Measurements from ENCODE around the gene FRG1. TPM values are rescaled to one million over a fixed set of nuclear protein-coding genes. Genes with fewer than 3 reads are reported as not detected.
"Not testable (repeated sequence)": the region's sequence is repeated elsewhere in the genome, so short reads cannot be mapped to it uniquely, and the experiment has no call there.

FRG1 gene
- total RNA-seq, 1 donor = 31.5 TPM

DNA sequence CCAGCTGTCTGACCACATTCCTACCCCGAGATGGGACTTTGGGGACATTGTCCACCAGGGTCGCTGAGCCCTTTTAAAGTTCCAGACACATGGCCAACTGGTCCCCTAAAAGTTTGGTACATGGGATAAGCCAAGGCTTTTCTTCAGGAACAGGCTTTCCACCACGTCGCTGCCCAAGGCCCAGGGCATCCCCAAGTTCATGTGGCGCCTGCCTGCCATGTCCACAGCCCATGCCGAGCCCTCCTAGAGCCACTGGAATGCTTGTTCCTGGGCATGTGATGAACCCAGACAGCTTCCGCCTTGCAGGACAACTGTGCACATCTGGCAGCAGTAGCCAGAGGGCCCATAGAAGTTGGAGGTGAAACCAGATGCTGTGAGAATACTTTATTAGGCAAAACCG lies 41.3 kb downstream of the FRG1 start:
- TF ChIP-seq, protein P1, sequence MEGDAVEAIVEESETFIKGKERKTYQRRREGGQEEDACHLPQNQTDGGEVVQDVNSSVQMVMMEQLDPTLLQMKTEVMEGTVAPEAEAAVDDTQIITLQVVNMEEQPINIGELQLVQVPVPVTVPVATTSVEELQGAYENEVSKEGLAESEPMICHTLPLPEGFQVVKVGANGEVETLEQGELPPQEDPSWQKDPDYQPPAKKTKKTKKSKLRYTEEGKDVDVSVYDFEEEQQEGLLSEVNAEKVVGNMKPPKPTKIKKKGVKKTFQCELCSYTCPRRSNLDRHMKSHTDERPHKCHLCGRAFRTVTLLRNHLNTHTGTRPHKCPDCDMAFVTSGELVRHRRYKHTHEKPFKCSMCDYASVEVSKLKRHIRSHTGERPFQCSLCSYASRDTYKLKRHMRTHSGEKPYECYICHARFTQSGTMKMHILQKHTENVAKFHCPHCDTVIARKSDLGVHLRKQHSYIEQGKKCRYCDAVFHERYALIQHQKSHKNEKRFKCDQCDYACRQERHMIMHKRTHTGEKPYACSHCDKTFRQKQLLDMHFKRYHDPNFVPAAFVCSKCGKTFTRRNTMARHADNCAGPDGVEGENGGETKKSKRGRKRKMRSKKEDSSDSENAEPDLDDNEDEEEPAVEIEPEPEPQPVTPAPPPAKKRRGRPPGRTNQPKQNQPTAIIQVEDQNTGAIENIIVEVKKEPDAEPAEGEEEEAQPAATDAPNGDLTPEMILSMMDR (IDR thresholded peaks at IDR 0.05; ENCODE audit: extremely low read depth, low read depth, low read length) = no peak
- H2AFZ ChIP-seq (ENCODE audit: low read length) = no peak overlapping the region
- no peaks in the 10 kb centered on the region for H3K9me3 ChIP-seq (ENCODE audit: low read depth, low read length)
- H3K27ac ChIP-seq (ENCODE audit: low read depth, low read length) = no peak overlapping the region
- H4K20me1 ChIP-seq (ENCODE audit: insufficient read depth, low read length) = no peaks in the 10 kb centered on the region
- no peaks in the 10 kb centered on the region for H3K27me3 ChIP-seq (ENCODE audit: insufficient read depth, low read length)
- H3K79me2 ChIP-seq (ENCODE audit: insufficient read depth, low read length) = no peaks in the 10 kb centered on the region
- H3K4me3 ChIP-seq (ENCODE audit: insufficient read depth, low read length) = no peak overlapping the region
- H3K4me2 ChIP-seq (ENCODE audit: insufficient read depth, low read length) = no peak overlapping the region
- H3K4me1 ChIP-seq (ENCODE audit: insufficient read depth, low read length) = no peaks in the 10 kb centered on the region
- no peaks in the 10 kb centered on the region for H3K36me3 ChIP-seq (ENCODE audit: insufficient read depth, low read length)
- no peak for DNase-seq (ENCODE audit: insufficient read length, low spot score, missing footprints)

DNA sequence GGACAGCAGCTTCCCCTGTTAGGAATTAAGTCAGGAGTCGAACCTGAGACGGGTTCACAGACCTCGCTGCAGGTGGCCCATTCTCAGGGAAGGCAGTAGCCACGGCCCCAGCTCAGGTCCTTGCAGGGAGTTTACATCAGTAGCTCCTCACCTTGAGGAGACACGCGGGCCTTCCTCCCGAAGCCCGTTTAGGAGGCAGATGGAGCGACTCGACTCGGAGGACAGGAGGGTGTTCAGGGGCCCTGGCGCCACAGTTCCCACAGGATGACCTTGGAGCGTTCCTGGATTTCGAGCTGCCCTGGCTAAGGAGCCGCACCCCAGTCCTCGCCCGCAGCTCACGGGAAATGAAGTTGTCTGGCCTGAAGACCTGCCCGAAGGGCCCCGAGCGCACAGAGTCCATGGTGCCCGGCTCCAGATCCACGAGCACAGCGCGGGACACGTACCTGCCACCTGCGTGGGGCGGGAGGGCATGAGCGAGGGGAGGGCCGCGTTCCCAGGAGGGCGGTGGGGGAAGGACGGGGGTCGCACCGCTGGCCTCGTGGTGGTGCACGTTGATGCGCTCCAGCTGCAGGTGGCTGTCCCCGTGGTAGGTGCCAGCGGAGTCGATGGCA lies 43.3 kb downstream of the FRG1 start:
- not testable (repeated sequence) for H3K79me2 ChIP-seq (ENCODE audit: insufficient read depth, low read length); H3K4me1 ChIP-seq (ENCODE audit: insufficient read depth, low read length); H3K4me3 ChIP-seq (ENCODE audit: insufficient read depth, low read length); H3K9me3 ChIP-seq (ENCODE audit: low read depth, low read length); H4K20me1 ChIP-seq (ENCODE audit: insufficient read depth, low read length); H3K36me3 ChIP-seq (ENCODE audit: insufficient read depth, low read length); H2AFZ ChIP-seq (ENCODE audit: low read length); H3K4me2 ChIP-seq (ENCODE audit: insufficient read depth, low read length); H3K27ac ChIP-seq (ENCODE audit: low read depth, low read length); DNase-seq (ENCODE audit: insufficient read length, low spot score, missing footprints); H3K27me3 ChIP-seq (ENCODE audit: insufficient read depth, low read length)

DNA sequence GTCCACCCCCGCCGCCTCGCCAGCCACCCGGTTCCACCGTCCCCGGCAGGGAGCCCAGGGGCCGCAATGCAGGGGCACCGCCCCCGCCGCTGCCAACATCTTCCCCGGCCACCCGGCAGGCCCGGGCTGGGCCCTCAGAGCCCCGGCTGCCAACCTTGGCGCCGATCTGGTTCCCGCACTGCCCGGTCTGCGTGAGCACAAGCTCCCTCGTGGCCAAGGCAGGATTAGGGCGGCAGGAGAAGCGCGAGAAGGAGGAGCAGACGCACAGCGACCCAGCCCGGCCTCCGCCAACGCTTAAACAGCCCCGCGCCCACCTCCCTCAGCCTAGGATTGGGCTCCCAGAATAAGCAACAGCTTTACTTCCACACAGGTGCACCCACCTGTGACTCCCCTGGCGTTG lies 44.0 kb downstream of the FRG1 start:
- not testable (repeated sequence) for H3K27me3 ChIP-seq (ENCODE audit: insufficient read depth, low read length); H3K4me3 ChIP-seq (ENCODE audit: insufficient read depth, low read length); H3K36me3 ChIP-seq (ENCODE audit: insufficient read depth, low read length); H3K9me3 ChIP-seq (ENCODE audit: low read depth, low read length); H2AFZ ChIP-seq (ENCODE audit: low read length); H3K4me1 ChIP-seq (ENCODE audit: insufficient read depth, low read length); DNase-seq (ENCODE audit: insufficient read length, low spot score, missing footprints); H3K27ac ChIP-seq (ENCODE audit: low read depth, low read length); H3K79me2 ChIP-seq (ENCODE audit: insufficient read depth, low read length); H4K20me1 ChIP-seq (ENCODE audit: insufficient read depth, low read length); H3K4me2 ChIP-seq (ENCODE audit: insufficient read depth, low read length)

DNA sequence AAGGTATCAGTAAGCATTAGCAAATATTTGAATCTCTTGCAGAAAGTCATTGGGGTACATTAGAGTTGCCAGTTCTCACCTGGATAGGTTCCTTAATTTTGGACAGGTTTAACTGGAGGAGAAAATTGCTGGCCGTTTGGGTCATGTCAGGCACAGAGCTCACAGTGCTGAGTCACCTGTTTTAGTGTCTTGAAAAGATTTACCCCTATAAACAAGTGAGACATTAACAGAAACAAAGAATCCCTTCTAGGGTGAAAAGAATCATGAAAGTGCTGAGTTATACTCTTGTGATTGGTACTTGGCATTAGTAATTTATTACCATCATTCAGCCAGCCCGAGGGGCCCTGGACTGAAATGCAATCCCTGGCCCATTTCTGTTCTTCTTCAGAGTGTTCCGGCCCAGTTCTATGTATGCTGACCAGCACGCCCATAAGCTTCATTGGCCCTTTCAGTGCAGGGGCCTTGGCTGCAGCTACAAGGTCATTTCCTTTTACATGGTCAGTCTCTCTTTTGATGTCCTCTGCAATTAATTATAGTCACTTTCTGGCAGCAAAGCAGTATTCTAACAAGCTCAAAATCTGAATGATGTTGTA lies 45.1 kb downstream of the FRG1 start:
- H3K27ac ChIP-seq (ENCODE audit: low read depth, low read length); H3K4me1 ChIP-seq (ENCODE audit: insufficient read depth, low read length); H3K79me2 ChIP-seq (ENCODE audit: insufficient read depth, low read length); H3K4me2 ChIP-seq (ENCODE audit: insufficient read depth, low read length); H2AFZ ChIP-seq (ENCODE audit: low read length); H3K36me3 ChIP-seq (ENCODE audit: insufficient read depth, low read length); H3K9me3 ChIP-seq (ENCODE audit: low read depth, low read length); H3K4me3 ChIP-seq (ENCODE audit: insufficient read depth, low read length); H3K27me3 ChIP-seq (ENCODE audit: insufficient read depth, low read length); H4K20me1 ChIP-seq (ENCODE audit: insufficient read depth, low read length); DNase-seq (ENCODE audit: insufficient read length, low spot score, missing footprints): not testable (repeated sequence)

DNA sequence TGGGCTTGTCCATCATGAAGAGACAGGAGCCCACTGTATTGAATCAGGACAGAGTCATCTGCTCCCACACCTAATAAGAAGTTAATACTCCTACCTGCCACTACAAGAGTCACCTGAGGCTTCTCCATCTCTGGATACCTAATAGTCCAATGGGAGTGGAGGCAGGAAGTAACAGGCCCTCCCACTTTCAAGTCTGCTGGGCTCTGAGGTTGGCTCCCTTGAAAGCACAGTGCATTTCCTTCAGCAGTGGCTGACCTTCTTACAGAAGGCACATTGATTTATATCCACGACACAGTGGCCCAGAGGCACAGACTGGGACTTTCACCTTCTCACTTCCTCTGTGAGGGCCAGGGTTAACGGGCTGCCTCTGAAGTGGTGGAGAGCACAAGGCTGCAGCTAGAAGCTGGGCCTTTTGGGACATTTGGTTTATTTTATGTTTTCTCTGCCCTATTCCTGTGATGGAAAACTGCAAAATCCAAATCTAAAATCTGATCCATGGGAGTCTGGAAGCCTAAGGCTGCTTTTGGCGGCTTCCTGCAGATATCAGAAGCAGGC lies 48.3 kb downstream of the FRG1 start:
- DNase-seq (ENCODE audit: insufficient read length, low spot score, missing footprints) = no peak
- TF ChIP-seq, protein P1 (IDR thresholded peaks at IDR 0.05; ENCODE audit: extremely low read depth, low read depth, low read length) = no peak

DNA sequence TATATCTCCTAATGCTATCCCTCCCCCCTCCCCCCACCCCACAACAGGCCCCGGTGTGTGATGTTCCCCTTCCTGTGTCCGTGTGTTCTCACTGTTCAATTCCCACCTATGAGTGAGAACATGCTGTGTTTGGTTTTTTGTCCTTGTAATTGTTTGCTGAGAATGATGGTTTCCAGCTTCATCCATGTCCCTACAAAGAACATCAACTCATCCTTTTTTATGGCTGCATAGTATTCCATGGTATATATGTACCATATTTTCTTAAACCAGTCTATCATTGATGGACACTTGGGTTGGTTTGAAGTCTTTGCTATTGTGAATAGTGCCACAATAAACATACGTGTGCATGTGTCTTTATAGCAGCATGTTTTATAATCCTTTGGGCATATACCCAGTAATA lies 49.3 kb downstream of the FRG1 start:
- not testable (repeated sequence) for DNase-seq (ENCODE audit: insufficient read length, low spot score, missing footprints); H3K27me3 ChIP-seq (ENCODE audit: insufficient read depth, low read length); H2AFZ ChIP-seq (ENCODE audit: low read length); H3K36me3 ChIP-seq (ENCODE audit: insufficient read depth, low read length); H3K4me1 ChIP-seq (ENCODE audit: insufficient read depth, low read length); H3K9me3 ChIP-seq (ENCODE audit: low read depth, low read length); H3K27ac ChIP-seq (ENCODE audit: low read depth, low read length); H3K79me2 ChIP-seq (ENCODE audit: insufficient read depth, low read length); H4K20me1 ChIP-seq (ENCODE audit: insufficient read depth, low read length); H3K4me3 ChIP-seq (ENCODE audit: insufficient read depth, low read length); H3K4me2 ChIP-seq (ENCODE audit: insufficient read depth, low read length)

More for the DNA sequence above, 48.3 kb downstream of the FRG1 start:
- Histone ChIP-seq H2AFZ (ENCODE audit: low read length) (no peak overlapping the region), H3K27ac (ENCODE audit: low read depth, low read length) (no peak overlapping the region), H4K20me1 (ENCODE audit: insufficient read depth, low read length) (no peaks in the 10 kb centered on the region), H3K36me3 (ENCODE audit: insufficient read depth, low read length) (no peaks in the 10 kb centered on the region), H3K9me3 (ENCODE audit: low read depth, low read length) (no peaks in the 10 kb centered on the region), H3K4me2 (ENCODE audit: insufficient read depth, low read length) (no peak overlapping the region), H3K4me1 (ENCODE audit: insufficient read depth, low read length) (no peaks in the 10 kb centered on the region), H3K4me3 (ENCODE audit: insufficient read depth, low read length) (no peak overlapping the region), H3K79me2 (ENCODE audit: insufficient read depth, low read length) (no peaks in the 10 kb centered on the region), H3K27me3 (ENCODE audit: insufficient read depth, low read length) (no peaks in the 10 kb centered on the region)
